ENCODE measurements around the gene F2RL2.

GRCh38 chr5:76626738-76627137 lies 3.5 kb upstream of the F2RL2 start:
- TF ChIP-seq CTCF (IDR thresholded peaks at IDR 0.05; ENCODE audit: insufficient read depth, low read depth, low read length): no peak
- no peak for TF ChIP-seq EZH2 (IDR thresholded peaks at IDR 0.05; ENCODE audit: insufficient read depth, low read length)
